ENCODE results near the gene SAPCD2.
A peak's percentile ranks its signal among the peaks of the same experiment; 100 is the strongest.

SAPCD2 gene

GRCh38 chr9:137107312-137107921, 37.1 kb upstream of the SAPCD2 start:
- no peak for DNase-seq

DNA sequence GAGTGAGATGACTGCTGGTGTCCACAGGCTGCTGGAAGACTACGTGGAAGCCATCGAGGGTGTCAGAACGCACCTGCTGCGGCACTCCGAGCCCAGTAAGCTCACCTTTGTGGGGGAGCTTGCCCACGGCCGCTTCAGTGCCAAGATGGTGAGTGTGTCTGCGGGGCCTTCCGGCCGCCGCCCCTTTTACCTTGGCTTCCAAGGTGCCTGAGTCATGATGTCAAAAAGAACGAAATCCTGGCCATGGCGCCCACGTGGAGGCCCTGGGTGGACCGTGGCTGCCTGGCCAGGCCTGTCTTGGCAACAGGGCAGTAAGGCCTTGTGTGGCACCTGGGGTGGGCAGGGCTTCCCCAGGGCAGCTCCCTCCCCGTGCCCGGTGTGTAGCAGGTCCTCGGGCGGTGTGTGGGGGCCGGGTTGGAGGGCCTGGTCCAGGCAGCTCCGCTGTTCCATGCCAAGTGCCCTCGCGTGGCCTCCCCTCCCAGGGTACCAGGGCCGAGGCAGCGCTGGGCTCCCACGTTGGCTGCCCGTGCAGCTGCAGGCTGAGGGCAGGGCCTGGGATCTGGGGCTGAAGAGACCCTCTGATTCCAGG, 36.4 kb upstream of the SAPCD2 start:
- DNase-seq, result no peak

DNA sequence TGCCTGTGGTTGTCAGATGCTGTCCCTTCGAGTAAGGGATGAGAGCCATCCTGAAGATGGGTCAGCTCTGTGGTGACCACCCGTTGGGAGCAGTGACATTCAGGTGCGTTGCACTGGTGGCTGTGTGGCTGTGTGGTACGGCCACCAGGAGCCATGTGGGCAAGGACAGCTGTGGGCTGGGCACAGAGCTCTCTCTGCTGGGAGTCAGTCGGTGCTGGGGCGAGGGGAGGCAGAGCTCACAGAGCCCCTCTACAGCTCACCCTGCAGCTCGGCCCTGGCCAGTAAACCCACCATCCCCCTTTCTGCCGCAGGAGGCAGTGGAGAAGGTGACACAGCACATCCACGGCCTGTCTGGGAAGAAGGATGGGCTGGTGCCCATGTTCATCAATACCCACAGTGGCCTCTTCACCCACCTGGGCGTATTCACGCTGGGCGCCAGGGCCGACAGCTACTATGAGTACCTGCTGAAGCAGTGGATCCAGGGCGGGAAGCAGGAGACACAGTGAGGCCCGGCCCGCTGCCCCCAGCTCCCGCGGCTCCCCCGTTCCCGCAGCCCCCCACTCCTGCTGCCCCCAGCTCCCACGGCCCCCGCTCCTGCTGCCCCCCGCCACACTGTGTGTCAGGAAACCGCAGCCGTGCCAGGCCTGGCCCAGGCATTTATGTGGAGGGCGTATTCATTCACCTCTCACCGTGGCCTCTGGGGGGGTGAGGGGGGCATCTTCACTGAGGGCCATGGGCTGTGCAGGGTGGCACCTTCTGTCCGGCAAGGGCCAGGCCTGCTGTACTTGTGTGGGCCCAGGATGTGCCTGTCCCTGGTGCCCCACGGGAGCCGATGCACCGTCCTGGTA, 35.7 kb upstream of the SAPCD2 start:
- DNase-seq, result no peak

DNA sequence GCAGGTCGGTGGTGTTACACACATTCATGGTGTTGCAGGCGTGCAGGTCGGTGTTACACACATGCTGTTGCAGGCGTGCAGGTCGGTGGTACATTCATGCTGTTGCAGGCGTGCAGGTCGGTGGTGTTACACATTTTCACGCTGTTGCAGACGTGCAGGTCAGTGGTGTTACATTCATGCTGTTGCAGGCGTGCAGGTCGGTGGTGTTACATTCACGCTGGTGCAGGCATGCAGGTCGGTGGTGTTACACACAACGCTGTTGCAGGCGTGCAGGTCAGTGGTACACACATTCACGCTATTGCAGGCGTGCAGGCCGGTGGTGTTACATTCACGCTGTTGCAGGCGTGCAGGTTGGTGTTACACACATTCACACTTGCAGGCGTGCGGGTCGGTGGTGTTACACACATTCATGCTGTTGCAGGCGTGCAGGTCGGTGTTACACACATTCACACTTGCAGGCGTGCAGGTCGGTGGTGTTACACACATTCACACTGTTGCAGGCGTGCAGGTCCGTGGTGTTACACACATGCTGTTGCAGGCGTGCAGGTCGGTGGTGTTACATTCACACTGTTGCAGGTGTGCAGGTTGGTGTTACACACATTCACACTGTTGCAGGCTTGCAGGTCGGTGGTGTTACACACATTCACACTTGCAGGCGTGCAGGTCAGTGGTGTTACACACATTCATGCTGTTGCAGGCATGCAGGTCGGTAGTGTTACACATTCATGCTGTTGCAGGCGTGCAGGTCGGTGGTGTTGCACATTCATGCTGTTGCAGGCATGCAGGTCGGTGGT, 33.0 kb upstream of the SAPCD2 start:
- no peak for DNase-seq

DNA sequence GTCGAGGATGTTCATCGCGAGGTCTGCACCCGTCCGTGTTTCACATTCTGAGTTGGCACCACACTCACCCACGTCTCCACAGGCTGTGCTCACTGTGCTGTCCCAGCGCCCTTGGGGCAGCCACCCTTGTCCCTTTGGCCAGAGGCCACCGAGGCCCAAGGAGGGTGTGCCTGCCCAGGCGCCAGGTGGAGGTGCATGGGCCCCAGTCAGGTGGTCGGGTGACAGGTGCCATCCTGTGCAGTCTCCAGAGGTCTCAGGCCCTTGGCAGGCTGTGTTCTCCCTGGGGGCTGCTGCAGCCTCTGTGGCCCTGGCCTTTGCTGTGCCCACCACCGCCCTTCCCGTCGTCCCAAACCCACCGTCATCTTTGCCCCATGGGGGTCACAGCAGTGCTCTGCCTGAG, 28.9 kb upstream of the SAPCD2 start:
- no peak for DNase-seq

DNA sequence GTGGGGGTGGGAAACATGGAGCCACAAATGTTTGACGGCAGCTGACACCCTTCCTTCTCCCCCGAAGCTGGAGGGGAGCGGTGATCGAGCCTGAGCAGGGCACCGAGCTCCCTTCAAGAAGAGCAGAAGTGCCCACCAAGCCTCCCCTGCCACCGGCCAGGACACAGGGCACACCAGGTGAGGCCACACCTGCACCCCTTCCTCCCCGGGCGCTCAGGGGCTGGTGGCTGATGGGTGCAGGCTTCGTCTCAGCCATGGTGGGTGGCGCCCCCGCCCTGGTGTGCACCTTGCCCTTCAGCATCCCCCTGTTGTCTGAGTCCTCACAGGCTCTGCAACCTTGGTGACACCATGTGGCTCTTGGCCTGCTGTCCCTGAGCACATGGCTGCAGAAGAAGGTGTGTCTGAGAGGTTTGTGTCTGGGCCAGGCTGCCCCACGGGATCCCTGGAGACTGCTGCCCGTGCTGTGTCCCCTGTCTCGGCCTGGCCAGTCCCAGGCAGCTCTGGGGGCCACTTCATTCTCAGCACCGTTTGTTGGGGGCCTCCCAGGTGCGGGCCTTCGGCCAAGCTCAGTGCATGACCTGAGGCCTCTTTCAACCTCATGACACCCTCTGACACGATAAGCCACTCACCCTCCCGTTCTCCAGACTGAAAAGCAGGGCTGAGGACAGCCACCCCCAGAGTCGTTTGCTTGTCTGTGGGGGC, 27.6 kb upstream of the SAPCD2 start:
- no peak for DNase-seq

DNA sequence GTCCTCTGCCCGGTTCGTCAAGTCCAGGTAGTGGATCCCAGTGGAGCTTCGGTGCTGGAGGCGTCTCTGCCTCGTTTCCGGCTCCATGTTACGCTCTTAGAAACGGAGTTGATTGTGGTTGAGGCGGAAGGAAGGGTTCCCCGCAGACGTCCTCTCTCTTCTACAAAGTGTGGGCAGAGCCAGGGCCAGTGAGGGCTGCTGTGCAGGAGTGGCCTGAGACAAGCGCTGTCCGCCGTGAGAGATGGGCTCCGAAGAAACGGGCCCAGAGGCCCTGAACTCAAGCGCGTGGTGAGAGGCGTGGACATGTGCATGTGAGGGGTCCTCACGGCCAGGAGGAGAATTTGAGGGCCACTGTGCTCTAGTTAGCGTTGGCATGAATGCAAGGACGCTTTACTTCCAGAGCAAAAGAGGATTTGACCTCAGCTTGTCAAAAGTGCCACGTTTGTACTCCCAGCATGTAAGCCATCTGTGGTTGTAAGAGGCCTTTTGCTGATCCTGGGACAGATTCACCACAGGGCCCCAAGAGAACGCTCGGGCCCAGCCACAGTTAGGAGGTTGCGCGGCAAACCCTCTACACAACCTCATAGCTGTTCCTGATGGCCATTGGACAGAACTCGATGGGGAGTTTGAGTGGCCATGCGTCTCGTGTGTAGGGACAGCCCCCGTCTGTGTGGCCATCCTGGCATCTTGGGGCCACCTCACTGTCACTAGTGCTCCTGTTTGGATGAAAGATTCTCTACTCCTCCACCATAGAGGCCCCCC, 26.6 kb upstream of the SAPCD2 start:
- no peak for DNase-seq

GRCh38 chr9:137095664-137096517, 25.5 kb upstream of the SAPCD2 start:
- no peak for DNase-seq

GRCh38 chr9:137089232-137089947, 19.0 kb upstream of the SAPCD2 start:
- DNase-seq, result no peak

- DNase-seq, result no peak
These were observed 17.8 kb upstream of the SAPCD2 start for GRCh38 chr9:137088121-137088520.

DNA sequence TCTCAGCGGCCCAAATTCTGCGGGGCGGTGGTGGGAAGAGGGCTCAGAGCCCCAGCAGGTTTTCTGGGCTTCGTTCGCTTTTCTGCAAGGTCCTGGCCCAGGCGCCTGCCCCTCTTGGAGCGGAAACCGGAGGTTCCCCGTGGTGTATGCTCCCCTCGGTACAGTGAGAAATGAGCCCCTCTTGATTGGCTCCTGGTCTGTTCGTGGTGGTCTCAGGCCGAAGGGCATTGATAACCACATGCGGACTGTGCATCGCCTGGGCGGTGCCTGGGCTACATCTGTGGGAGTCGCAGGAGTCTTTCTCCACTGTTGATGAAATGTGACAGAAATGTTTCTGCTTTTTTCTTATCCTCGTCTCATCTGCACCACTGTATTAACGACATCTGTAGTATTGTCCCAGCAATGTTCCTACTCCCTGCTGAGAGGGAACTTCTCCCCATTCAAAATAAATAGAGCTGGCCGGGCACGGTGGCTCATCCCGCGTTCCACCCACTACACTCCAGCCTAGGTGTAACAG, 17.1 kb upstream of the SAPCD2 start:
- no peak for DNase-seq

DNA sequence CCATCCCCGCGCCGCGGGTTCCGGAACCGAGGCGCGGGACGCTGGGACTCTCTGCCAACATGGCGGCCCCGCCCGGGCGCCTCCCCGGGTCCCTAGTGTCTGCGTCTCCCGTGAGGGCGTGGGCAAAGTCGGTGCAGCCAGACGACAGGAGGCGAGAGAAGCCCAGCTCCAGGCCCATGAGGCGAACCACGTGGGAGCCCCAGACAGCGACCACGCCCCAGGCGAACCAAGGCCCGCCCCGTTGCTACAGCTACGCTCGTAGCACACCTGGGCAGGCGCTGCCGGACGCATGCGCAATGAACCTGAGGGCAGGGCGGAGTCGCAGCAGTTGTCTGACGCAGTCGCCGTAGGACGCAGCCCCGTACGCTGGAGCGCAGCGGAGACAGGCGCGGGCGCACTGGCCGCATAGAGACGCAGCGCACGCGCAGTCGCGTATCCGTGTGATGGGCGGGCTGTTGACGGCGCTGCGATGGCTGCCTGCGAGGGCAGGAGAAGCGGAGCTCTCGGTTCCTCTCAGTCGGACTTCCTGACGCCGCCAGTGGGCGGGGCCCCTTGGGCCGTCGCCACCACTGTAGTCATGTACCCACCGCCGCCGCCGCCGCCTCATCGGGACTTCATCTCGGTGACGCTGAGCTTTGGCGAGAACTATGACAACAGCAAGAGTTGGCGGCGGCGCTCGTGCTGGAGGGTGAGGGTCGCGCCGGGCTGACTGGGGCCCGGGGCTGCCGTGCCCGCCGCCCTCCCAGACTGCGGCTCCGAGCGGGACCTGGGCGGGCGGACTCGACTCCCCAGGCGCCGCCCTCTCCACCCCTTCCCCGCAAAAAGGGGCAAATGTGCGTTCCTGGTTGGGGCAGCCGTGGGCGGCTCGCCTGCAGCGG, 16.4 kb upstream of the SAPCD2 start, which contains the start of gene MAN1B1:
TSS of gene MAN1B1 (plus strand) at position 455 of the 878 bp plus-strand sequence. CDS start at position 470, 15 bp downstream.
- DNase-seq, result peak; percentile 91

GRCh38 chr9:137085920-137086530, 15.7 kb upstream of the SAPCD2 start:
- no peak for DNase-seq

DNA sequence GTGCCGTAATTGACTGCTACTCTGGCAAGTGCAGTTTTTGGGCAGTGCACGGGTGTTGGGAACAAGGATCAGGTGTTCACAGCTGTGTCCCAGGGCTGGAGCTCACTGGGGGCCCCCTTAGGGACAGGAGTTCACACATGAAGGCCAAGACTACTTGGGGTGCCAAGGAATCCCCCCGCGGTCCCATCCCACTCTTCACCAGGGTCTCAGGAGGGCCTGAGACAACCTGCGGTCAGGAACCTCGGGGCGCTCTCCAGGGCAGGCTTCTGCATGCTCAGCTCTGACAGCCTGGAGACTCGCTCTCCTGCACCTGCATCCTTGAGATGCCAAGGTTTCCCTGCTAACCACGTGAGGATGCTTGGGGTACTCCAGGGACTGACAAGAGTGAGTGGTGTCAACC, 14.2 kb upstream of the SAPCD2 start:
- DNase-seq, result no peak

- no peak for DNase-seq
These were observed 13.1 kb upstream of the SAPCD2 start for GRCh38 chr9:137083394-137084004.

- no peak for DNase-seq
These were observed 12.6 kb upstream of the SAPCD2 start for GRCh38 chr9:137082925-137083290.

GRCh38 chr9:137082222-137082924, 12.0 kb upstream of the SAPCD2 start:
- no peak for DNase-seq
